GM21576 (cell line): ENCODE results near the gene TFPT.

ENCODE experiments used
- ATAC-seq: cut with Tn5 transposase; IDR thresholded peaks from one replicate; pipeline ENCODE4 v1.9.1; 2021; ENCODE audit warnings: mild to moderate bottlenecking, moderate library complexity; ENCODE audit not compliant: unreplicated experiment

TFPT gene, protein sequence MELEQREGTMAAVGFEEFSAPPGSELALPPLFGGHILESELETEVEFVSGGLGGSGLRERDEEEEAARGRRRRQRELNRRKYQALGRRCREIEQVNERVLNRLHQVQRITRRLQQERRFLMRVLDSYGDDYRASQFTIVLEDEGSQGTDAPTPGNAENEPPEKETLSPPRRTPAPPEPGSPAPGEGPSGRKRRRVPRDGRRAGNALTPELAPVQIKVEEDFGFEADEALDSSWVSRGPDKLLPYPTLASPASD

GRCh38 chr19:54115109-54116063 lies at the start of gene TFPT, which contains the start of gene PRPF31:
TSS of gene TFPT (minus strand) at chr19:54115657. CDS start at chr19:54115269, 388 bp downstream.
TSS of gene PRPF31 (plus strand) at chr19:54115754. CDS start at chr19:54118279, 2,525 bp downstream.
- ATAC-seq = peak; percentile 77

DNA sequence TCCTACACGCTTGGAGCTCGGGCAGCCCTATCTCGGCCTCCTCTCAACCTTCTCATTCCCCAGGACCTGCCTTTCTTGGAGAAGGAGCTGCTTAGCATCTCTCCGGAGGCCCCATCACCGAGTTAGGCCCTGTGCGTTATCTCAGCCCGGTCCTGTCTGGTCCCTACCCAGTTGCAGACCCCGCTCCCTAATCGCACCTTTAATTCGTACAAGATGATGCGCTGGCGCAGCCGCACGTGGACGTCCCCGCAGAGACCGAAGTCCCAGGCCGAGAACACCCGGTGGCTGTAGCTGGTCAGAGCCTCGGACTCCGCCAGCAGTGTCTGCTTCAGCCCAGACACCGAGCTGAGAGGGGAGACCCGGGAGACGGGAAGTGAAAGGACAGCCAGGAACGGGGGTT lies 49.8 kb upstream of the TFPT start:
- no peak for ATAC-seq

- no peak for ATAC-seq
Measured at GRCh38 chr19:54164369-54165068, 49.1 kb upstream of the TFPT start.

GRCh38 chr19:54162884-54163283 lies 47.4 kb upstream of the TFPT start:
- no peak for ATAC-seq

DNA sequence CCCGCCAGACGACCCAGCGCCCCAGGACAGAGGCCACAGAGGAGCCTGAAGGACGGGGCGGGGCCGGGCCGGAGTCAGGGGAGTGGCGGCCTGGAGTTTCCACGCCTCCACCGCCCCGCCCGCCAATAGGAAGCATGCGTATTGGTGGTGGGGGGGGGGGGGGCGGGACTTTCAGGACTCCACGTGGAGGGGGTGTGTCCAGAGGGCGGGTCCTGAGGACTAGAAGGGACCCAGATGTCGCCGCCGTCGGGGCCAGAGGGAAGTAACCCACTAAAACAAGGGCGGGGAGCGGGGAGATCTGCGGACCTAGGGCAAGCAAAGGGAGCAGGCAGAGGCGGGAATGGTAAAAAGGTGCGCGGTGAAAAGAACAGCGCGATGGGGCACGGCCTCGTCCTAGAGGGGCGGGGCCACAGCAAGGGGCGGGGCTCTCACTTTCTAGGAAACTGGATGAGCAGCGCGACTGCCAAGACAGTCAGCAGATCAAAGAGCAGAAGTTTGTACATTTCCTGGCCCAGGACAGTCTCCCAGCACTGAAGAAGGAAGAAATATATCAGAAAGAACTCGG lies 46.9 kb upstream of the TFPT start:
- no peak for ATAC-seq

- ATAC-seq = no peak
Measured at GRCh38 chr19:54160854-54161253, 45.4 kb upstream of the TFPT start.

- peak; percentile 1 for ATAC-seq
Measured at GRCh38 chr19:54160182-54160811, 44.8 kb upstream of the TFPT start.

DNA sequence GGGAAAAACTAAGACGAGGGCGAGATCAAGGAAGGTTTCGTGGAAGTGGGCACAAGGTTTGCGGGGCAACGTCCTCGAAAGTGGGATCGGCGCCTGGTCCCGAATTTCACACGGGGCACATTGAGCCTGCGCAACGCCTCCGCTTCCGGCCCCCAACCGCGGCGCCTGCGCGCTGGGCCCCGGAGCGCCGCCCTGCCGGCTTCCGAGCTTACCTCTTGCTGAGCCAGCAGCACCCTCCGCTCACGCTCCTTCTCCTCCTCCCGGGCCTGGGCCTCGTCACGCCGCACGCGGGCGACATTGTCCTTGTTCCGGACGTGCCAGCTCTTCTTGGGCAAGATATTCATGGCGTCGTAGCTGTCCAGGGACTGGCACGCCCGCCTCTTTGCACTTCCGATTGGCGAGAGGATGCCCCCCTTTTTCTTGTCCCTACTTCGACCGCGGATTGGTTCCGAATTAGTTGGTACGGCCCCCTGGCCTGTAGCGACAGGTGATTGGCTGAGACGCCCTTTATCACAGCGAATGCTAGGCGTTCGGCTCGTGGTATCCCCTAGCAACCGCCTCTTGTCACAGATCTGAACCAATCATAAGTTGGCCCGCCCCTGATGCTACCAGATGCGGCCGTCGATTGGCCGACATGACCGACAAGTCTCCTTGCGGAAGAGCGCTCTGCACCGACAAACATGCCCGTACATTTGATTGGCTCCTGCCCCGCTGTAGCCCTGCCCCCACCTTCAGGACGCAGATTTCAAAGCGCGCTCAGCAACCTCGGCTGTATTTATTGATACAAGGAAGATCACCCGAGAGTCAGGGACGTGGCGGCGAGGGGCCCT lies 44.1 kb upstream of the TFPT start, which contains the start of gene LENG1:
Gene LENG1, minus strand, starts transcription at position 370 of the 830 bp plus-strand sequence. Its CDS starts 26 bp downstream, at position 344.
- peak; percentile 86 for ATAC-seq

DNA sequence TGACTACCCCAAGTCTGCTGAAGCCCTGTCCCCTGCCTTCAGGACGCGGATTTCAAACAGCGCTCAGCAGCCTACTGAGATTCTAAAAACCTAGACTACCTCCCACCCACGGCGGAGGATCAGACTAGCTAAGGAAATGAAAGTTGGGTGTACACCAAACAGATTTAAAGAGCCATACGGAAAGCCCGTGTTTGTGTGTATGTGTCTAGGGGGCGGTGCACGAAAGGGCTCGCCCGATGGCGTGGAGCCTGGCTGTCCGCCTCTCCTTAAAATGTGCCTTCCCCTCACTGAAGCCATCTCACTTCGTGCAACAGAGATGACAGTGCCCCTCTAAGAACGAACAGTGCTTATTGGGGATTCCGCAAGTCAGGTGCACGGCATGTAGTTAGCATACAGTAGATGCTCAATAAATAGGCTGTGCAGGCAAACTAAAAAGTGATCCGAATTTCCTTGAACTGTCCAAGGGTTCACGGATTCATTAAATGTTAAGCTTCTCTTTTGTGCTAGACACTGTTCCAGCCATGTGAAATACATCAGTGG lies 43.4 kb upstream of the TFPT start:
- ATAC-seq = no peak

GRCh38 chr19:54156953-54157352 lies 41.5 kb upstream of the TFPT start:
- ATAC-seq = no peak

- ATAC-seq = no peak
Measured at GRCh38 chr19:54156490-54156889, 41.0 kb upstream of the TFPT start.

DNA sequence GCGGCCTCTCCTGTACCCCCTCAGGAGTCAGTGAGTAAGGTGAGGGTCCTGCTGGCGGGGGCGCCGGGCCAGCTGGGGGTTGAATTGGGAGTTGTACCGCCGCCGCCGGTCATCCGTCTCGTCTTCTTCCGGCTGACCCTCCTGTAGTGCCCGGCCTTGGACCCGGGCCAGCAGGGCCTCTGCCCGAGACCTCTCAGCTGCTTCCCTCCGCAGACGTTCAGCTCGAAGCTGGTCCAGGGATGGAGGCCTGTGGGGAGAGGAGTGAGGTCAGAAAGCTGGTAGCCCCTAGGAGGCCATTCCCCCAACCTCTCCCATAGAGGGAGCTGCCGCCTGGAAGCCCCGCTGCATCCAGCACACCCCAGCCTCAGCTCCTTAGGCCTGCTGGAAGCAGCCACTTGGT lies 40.2 kb upstream of the TFPT start:
- no peak for ATAC-seq

GRCh38 chr19:54154603-54155345 lies 39.3 kb upstream of the TFPT start:
- no peak for ATAC-seq

DNA sequence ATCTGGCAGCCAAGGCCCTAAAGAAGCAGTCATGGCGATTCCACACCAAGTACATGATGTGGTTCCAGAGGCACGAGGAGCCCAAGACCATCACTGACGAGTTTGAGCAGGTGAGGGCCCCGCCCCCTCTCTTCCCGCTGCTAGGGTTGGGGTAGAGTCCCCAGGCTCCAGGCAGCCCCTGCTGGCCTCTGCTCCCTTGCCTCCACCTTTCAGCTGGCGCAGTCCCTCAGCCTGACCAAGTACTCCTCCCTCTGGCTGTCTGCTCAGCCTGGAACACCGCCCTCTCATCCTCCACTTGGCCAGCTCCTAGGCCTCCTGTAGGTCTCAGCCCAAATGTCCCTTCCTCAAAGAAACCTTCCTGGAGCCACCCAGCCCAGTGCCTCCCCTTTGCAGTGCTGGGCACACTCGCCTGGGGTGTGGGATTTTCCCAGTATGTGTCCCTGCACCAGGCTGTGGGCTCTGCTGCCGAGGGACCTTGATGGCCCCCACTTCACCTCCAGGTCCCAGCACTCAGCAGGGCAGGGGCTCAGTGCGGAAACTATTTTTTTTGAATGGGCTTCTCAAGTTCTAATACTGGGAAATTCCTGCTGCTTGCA lies 38.4 kb upstream of the TFPT start:
- ATAC-seq = no peak

GRCh38 chr19:54152878-54153524 lies 37.5 kb upstream of the TFPT start:
- ATAC-seq = no peak

- no peak for ATAC-seq
Measured at GRCh38 chr19:54152267-54152666, 36.8 kb upstream of the TFPT start.

- no peak for ATAC-seq
Measured at GRCh38 chr19:54151362-54152035, 36.0 kb upstream of the TFPT start.
